Occipital lobe (tissue), 2 donors: Measurements from ENCODE around the gene SNRPB. TPM values are rescaled to one million over a fixed set of nuclear protein-coding genes. Genes with fewer than 3 reads are reported as not detected.

Experiments
- DNase-seq: peaks from one replicate; lab custom pipeline; 2025; lab: John Stamatoyannopoulos, UW
- total RNA-seq: library from RNA; depleted of rRNA; stranded (reverse); fragments of >200 nt; gene quantifications from one replicate; pipeline ENCODE4 v1.2.3, GENCODE V29; 2014

The SNRPB gene
- total RNA-seq, 1 donor from 2014 or later: 43.5 TPM

GRCh38 chr20:2475850-2476741 lies 5.5 kb upstream of the SNRPB start:
- DNase-seq: no peak

GRCh38 chr20:2473516-2473915 lies 2.9 kb upstream of the SNRPB start:
- no peak for DNase-seq

- DNase-seq: peak; percentile 60
These were observed 582 bp downstream of the SNRPB start for GRCh38 chr20:2469991-2470422.

GRCh38 chr20:2468581-2469407 lies 1.8 kb downstream of the SNRPB start:
- no peak for DNase-seq

- no peak for DNase-seq
These were observed 3.2 kb downstream of the SNRPB start for GRCh38 chr20:2467412-2467811.

GRCh38 chr20:2465100-2465499 lies 5.5 kb downstream of the SNRPB start:
- DNase-seq: no peak

- DNase-seq: no peak
These were observed 6.8 kb downstream of the SNRPB start for GRCh38 chr20:2463616-2464365.

- no peak for DNase-seq
These were observed 8.1 kb downstream of the SNRPB start for GRCh38 chr20:2462484-2462883.

GRCh38 chr20:2460752-2461424 lies 9.7 kb downstream of the SNRPB start:
- DNase-seq: no peak

GRCh38 chr20:2459981-2460751 lies 10.4 kb downstream of the SNRPB start:
- DNase-seq: no peak

- no peak for DNase-seq
These were observed 11.6 kb downstream of the SNRPB start for GRCh38 chr20:2458919-2459499.

GRCh38 chr20:2455771-2456497 lies 14.7 kb downstream of the SNRPB start:
- no peak for DNase-seq

- DNase-seq: no peak
These were observed 16.8 kb downstream of the SNRPB start for GRCh38 chr20:2453792-2454191.

GRCh38 chr20:2451939-2452732 lies 18.5 kb downstream of the SNRPB start:
- peak; percentile 69 for DNase-seq

- no peak for DNase-seq
These were observed 19.2 kb downstream of the SNRPB start for GRCh38 chr20:2451422-2451821.

GRCh38 chr20:2449386-2449785 lies 21.2 kb downstream of the SNRPB start:
- no peak for DNase-seq

GRCh38 chr20:2446845-2447244 lies 23.7 kb downstream of the SNRPB start:
- DNase-seq: no peak

GRCh38 chr20:2431185-2431584 lies 39.4 kb downstream of the SNRPB start:
- DNase-seq: no peak
